Measurements from ENCODE around the gene ARRDC1. TPM values are rescaled to one million over a fixed set of nuclear protein-coding genes. Genes with fewer than 3 reads are reported as not detected.
"Not testable (repeated sequence)": the region's sequence is repeated elsewhere in the genome, so short reads cannot be mapped to it uniquely, and the experiment has no call there.

The ARRDC1 gene
- total RNA-seq, 2 experiments from 2014 or later = 52.4 to 64.2 TPM

GRCh38 chr9:137589441-137590122, 15.9 kb upstream of the ARRDC1 start:
- Mint-ChIP-seq H3K4me3 (peak overlapping the region; percentile 83), H3K27ac (peak overlapping the region; percentile 84), H3K27me3 (no peaks in the 10 kb centered on the region), H3K9me3 (no peaks in the 10 kb centered on the region), H3K36me3 (ENCODE audit: low read depth) (peaks cover 10% of the 10 kb centered on the region), H3K4me1 (peaks cover 25% of the 10 kb centered on the region)
- peak; percentile 34 for DNase-seq
- POLR2A ChIA-PET = no interaction called here
- CTCF ChIA-PET = interaction anchor here (4.5 kb wide), 1 partner anchor 11 kb away, joined by 37 read pairs; the partner anchor contains the start of gene DPH7

DNA sequence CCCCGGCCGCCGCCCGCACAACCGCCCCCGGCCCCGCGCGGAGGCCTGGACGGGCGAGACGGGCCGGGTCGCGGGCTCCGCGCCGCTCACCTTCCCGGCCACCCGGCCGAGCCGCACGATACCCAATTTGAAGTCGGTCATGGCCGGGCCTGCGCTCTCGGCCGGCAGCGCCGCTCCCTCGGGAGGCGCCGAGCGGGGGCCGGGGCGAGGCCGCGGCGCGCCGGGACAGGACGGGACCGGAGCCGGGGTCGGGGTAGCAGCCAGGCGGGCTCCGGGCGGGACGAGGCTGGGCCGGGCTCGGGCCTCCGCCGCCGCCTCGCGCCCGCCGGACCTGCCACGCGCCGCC, 15.4 kb upstream of the ARRDC1 start:
- no peaks in the 10 kb centered on the region for H3K9me3 Mint-ChIP-seq
- ChIA-PET POLR2A (no interaction called here), CTCF (interaction anchor here (1.0 to 4.5 kb wide), 2 partner anchors 12 to 324 kb away, joined by 3 to 37 read pairs; partner anchors contain the start of gene DPH7)
- peaks cover 25% of the 10 kb centered on the region for H3K4me1 Mint-ChIP-seq
- H3K27ac Mint-ChIP-seq = no peak overlapping the region
- no peaks in the 10 kb centered on the region for H3K27me3 Mint-ChIP-seq
- peaks cover 10% of the 10 kb centered on the region for H3K36me3 Mint-ChIP-seq (ENCODE audit: low read depth)
- H3K4me3 Mint-ChIP-seq = no peak overlapping the region
- DNase-seq = no peak

DNA sequence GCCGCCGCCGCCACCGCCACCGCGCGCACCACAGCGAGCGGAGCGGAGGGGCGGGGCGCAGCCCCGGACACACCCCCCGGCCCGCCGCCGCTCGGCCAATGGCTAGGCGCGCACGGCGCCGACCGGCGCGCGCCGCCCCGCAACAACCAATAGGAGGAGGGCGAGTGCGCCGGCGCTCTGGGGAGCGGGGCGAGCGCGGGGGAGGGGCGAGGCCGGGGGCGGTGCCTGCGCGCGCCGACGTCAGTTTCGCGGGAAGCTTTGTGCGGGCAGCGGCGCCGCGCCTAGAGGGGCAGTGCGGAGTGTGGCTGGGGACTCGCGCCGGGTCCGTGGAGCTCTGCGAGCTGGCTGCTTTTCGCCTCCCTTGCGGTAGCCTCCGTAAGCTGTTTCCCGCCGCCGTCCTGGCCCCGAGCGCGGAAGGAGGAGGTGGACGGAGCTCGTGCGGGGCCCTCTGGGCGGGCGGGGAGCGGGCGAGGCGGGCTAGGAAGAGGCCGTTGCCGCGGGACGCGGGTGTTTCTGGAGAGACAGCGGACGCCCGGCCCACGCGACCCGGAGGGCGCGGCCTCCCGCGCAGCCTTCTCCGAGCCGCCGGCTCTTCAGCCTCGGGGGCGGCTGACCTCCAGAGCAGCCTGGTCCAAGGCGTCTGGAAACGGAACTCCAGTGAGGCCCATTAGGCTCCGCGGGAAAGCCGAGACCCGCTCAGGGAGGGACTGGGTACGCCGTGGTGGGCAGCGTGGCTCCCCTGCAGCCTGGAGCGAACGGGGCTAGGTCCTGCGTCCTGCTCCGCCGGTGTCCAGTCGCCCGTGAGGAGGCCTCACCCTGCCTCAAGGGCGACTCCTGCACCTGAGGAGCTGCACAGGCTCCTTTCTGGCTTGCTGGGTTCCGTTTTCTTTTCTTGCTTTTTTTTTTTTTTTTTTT, 14.8 kb upstream of the ARRDC1 start, which contains the start of gene ZMYND19:
Gene ZMYND19 (minus strand): TSS at position 44 of the 915 bp plus-strand sequence. CDS start 249 bp downstream, outside the sequence.
- peaks cover 10% of the 10 kb centered on the region for H3K36me3 Mint-ChIP-seq (ENCODE audit: low read depth)
- CTCF ChIA-PET = interaction anchor here (0.7 to 4.5 kb wide), 3 partner anchors 12 to 325 kb away, joined by 3 to 37 read pairs (median 3); partner anchors contain the start of genes DPH7 and EXD3
- POLR2A ChIA-PET = interaction anchor here (0.6 to 1.2 kb wide), 2 partner anchors 12 to 31 kb away, joined by 3 read pairs; partner anchors contain the start of gene DPH7
- no peaks in the 10 kb centered on the region for H3K27me3 Mint-ChIP-seq
- DNase-seq = peak; percentile 88
- H3K9me3 Mint-ChIP-seq = no peaks in the 10 kb centered on the region
- H3K4me3 Mint-ChIP-seq = peak within 1 kb of the TSS; percentile 94
- peaks cover 25% of the 10 kb centered on the region for H3K4me1 Mint-ChIP-seq
- H3K27ac Mint-ChIP-seq = peak within 1 kb of the TSS; percentile 92

DNA sequence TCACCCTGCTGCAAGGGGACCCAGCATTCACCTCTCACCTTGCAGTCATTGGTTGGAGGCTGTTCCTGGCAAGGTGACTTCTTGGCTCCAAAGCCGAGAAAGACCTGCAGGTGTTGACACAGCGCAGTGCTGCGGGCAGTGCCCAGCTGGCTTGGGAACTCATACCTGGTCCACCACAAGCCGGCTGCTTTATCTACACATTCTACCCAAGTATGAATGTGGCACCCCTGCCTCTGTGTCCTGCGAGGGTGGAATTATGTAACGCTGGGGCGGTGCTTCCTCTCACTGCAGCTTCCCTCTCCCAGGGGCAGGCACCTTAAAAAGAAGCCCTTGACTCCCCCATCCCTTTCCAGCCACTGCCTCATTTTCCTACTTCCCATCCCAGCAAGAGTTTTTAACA, 12.7 kb upstream of the ARRDC1 start:
- H3K9me3 Mint-ChIP-seq = no peaks in the 10 kb centered on the region
- H3K4me3 Mint-ChIP-seq = no peak overlapping the region
- H3K4me1 Mint-ChIP-seq = peaks cover 24% of the 10 kb centered on the region
- ChIA-PET CTCF (no interaction called here), POLR2A (no interaction called here)
- DNase-seq = no peak
- H3K36me3 Mint-ChIP-seq (ENCODE audit: low read depth) = peaks cover 8% of the 10 kb centered on the region
- H3K27ac Mint-ChIP-seq = no peak overlapping the region
- no peaks in the 10 kb centered on the region for H3K27me3 Mint-ChIP-seq

- no peaks in the 10 kb centered on the region for H3K9me3 Mint-ChIP-seq
- no peaks in the 10 kb centered on the region for H3K27me3 Mint-ChIP-seq
- H3K27ac Mint-ChIP-seq = no peak overlapping the region
- CTCF ChIA-PET = no interaction called here
- POLR2A ChIA-PET = no interaction called here
- DNase-seq = no peak
- peaks cover 21% of the 10 kb centered on the region for H3K4me1 Mint-ChIP-seq
- no peak overlapping the region for H3K4me3 Mint-ChIP-seq
- H3K36me3 Mint-ChIP-seq (ENCODE audit: low read depth) = peaks cover 5% of the 10 kb centered on the region
These were observed 12.3 kb upstream of the ARRDC1 start for GRCh38 chr9:137593176-137593575.

- H3K36me3 Mint-ChIP-seq (ENCODE audit: low read depth); H3K4me3 Mint-ChIP-seq; DNase-seq; H3K27me3 Mint-ChIP-seq; H3K27ac Mint-ChIP-seq; POLR2A ChIA-PET; H3K9me3 Mint-ChIP-seq: not testable (repeated sequence)
- H3K4me1 Mint-ChIP-seq = peaks cover 15% of the 10 kb centered on the region
- CTCF ChIA-PET = interaction anchor here (0.9 to 1.5 kb wide), 2 partner anchors 9 to 17 kb away, joined by 4 to 5 read pairs; partner anchors contain the start of gene DPH7
These were observed 8.9 kb upstream of the ARRDC1 start for GRCh38 chr9:137596577-137596976.

GRCh38 chr9:137598943-137599342, 6.5 kb upstream of the ARRDC1 start:
- Mint-ChIP-seq H3K27me3 (no peaks in the 10 kb centered on the region), H3K4me1 (peaks cover 21% of the 10 kb centered on the region), H3K36me3 (ENCODE audit: low read depth) (no peaks in the 10 kb centered on the region), H3K27ac (no peak overlapping the region), H3K9me3 (no peaks in the 10 kb centered on the region), H3K4me3 (no peak overlapping the region)
- POLR2A ChIA-PET = no interaction called here
- CTCF ChIA-PET = no interaction called here
- DNase-seq = no peak

- H3K4me3 Mint-ChIP-seq = peak overlapping the region; percentile 23
- no peaks in the 10 kb centered on the region for H3K27me3 Mint-ChIP-seq
- H3K9me3 Mint-ChIP-seq = no peaks in the 10 kb centered on the region
- H3K4me1 Mint-ChIP-seq = peaks cover 34% of the 10 kb centered on the region
- ChIA-PET CTCF (interaction anchor here (0.8 kb wide), 1 partner anchor 180 kb away, joined by 3 read pairs; the partner anchor contains the start of genes EXD3 and NOXA1), POLR2A (no interaction called here)
- no peak for DNase-seq
- no peaks in the 10 kb centered on the region for H3K36me3 Mint-ChIP-seq (ENCODE audit: low read depth)
- H3K27ac Mint-ChIP-seq = no peak overlapping the region
These were observed 2.8 kb upstream of the ARRDC1 start for GRCh38 chr9:137602661-137603060.

GRCh38 chr9:137603879-137604278, 1.6 kb upstream of the ARRDC1 start:
- H3K4me1 Mint-ChIP-seq = peaks cover 27% of the 10 kb centered on the region
- H3K4me3 Mint-ChIP-seq = peak overlapping the region; percentile 54
- CTCF ChIA-PET = interaction anchor here (0.7 kb wide), 1 partner anchor 12 kb away, joined by 5 read pairs; no protein-coding TSS in a partner anchor
- no peaks in the 10 kb centered on the region for H3K9me3 Mint-ChIP-seq
- POLR2A ChIA-PET = no interaction called here
- no peak for DNase-seq
- H3K36me3 Mint-ChIP-seq (ENCODE audit: low read depth) = no peaks in the 10 kb centered on the region
- H3K27me3 Mint-ChIP-seq = no peaks in the 10 kb centered on the region
- peak overlapping the region; percentile 65 for H3K27ac Mint-ChIP-seq

- H3K27ac Mint-ChIP-seq = peak overlapping the region; percentile 65
- POLR2A ChIA-PET = no interaction called here
- H3K27me3 Mint-ChIP-seq = no peaks in the 10 kb centered on the region
- CTCF ChIA-PET = interaction anchor here (1.5 kb wide), 1 partner anchor 28 kb away, joined by 3 read pairs; no protein-coding TSS in a partner anchor
- H3K9me3 Mint-ChIP-seq = no peaks in the 10 kb centered on the region
- H3K4me1 Mint-ChIP-seq = peaks cover 25% of the 10 kb centered on the region
- no peaks in the 10 kb centered on the region for H3K36me3 Mint-ChIP-seq (ENCODE audit: low read depth)
- peak overlapping the region; percentile 54 for H3K4me3 Mint-ChIP-seq
- DNase-seq = no peak
These were observed 970 bp upstream of the ARRDC1 start for GRCh38 chr9:137604345-137605086.

- Mint-ChIP-seq H3K9me3 (no peaks in the 10 kb centered on the region), H3K36me3 (ENCODE audit: low read depth) (no peaks in the 10 kb centered on the region), H3K27me3 (no peaks in the 10 kb centered on the region), H3K4me3 (peak overlapping the region; percentile 79), H3K4me1 (peaks cover 26% of the 10 kb centered on the region), H3K27ac (peak overlapping the region; percentile 72)
- ChIA-PET CTCF (no interaction called here), POLR2A (no interaction called here)
- DNase-seq = no peak
These were observed 627 bp downstream of the ARRDC1 start for GRCh38 chr9:137606005-137606621.

- Mint-ChIP-seq H3K4me1 (peaks cover 32% of the 10 kb centered on the region), H3K27me3 (no peaks in the 10 kb centered on the region), H3K9me3 (no peaks in the 10 kb centered on the region), H3K4me3 (peak overlapping the region; percentile 79), H3K27ac (peak overlapping the region; percentile 68), H3K36me3 (ENCODE audit: low read depth) (no peaks in the 10 kb centered on the region)
- POLR2A ChIA-PET = no interaction called here
- DNase-seq = no peak
- CTCF ChIA-PET = no interaction called here
These were observed 1.2 kb downstream of the ARRDC1 start for GRCh38 chr9:137606734-137607138.
